ENCODE results near the gene CDNF. TPM values are rescaled to one million over a fixed set of nuclear protein-coding genes. Genes with fewer than 3 reads are reported as not detected.

The CDNF gene
- total RNA-seq: 2.7 and 3.5 TPM in 2 replicates

DNA sequence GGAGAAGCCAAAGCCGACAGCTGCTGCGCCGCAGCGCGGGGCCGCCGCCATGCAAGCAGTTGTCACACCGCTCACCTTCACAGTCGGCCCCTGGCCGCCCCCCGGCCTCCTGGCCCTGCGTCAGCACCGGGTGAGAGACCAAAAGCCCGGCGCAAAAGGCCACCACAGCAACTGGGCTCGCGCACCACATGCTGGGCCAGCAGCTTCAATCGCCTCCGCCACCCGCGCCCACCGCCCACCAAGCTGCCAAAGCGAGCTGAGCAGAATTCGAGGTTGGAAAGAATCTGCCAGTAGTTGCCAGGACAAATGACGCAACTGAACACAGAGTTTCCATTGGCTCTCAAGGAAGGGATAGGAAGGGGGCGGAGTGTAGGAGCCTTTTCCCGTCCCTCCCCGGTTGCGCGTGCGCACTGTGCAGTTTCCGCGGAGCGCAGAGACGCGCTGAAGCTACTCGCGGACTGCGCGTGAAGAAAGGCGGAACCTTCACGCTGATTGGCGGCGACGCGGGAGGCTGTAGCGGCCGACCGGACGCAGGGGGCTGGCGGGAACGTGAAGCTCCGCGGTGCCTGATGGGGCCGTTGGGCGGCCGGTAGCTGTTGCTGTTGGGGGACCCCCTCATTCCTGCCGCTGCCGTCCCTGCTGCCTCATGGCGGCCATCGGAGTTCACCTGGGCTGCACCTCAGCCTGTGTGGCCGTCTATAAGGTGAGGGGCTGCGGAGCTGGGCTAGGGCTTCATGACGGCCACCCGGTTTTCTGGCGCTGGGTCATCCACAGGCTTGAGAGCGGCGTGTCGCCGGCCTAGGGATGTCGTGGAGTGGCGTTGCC is at the start of gene CDNF, which contains the start of the genes HSPA14 and MSANTD7:
TSS of gene CDNF (minus strand) at position 281 of the 825 bp plus-strand sequence. CDS start at position 190, 91 bp downstream.
TSS of gene HSPA14 (plus strand) at position 550 of the 825 bp plus-strand sequence. CDS start at position 647, 97 bp downstream.
TSS of gene MSANTD7 (plus strand) at position 550 of the 825 bp plus-strand sequence. CDS start 3,979 bp downstream, outside the sequence.

DNA sequence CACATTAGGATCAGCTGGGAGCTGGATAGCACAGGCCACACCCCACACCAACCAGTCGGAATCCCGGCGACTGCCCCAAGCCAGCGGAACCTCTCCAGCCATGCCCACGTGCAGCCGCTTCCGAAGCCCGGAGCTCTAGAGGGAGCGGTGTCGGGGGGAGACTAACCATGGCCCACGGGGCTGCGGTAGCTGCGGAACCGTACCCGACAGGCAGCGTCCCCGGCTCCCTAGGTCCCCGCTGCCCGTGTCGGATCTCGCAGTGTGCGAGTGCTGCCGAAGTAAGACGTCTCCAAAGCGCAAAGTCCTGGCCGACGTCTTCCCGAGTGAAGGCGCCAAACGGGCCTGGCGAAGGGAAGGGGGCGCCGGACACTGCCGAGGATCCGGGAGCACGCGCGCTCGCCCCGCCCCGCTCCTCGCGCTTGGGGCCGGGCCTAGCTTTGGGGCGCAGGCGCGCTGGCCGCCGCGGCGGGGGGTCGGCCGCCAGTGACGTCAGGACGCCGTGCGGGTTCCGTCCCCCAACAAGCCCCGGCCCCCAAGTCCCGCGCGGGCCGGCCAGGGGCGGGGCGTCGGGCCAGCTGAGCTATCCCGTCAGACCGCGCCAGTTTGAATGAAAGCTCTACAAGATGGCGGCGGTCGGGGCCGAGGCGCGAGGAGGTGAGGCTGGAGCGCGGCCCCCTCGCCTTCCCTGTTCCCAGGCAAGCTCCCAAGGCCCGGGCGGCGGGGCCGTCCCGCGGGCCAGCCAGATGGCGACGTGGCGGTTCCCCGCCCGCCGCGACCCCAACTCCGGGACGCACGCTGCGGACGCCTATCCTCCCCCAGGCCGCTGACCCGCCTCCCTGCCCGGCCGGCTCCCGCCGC is 40.7 kb upstream of the CDNF start, which contains the start of gene SUV39H2:
TSS of gene SUV39H2 (plus strand) at position 601 of the 858 bp plus-strand sequence. CDS start at position 624, 23 bp downstream.

DNA sequence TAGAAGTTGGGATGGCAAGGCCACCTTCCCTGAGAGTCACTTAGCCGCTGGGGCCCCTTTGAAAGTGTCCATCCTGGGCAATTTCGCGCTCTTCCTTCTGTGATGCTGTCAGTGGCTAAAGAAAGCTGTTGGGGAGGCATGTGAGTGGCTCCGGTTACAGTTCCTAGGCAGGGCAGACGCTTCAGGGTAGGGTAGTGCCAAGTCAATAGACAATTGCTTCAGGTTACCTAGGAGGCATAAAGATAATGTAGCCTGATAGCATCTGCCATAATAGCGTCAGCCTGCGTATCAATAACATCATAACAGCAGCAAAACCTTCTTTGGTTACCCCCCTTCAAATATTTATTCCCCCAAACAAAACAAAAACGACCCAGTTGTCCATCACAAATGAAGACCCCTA is 63.0 kb downstream of the CDNF start, which contains the start of gene FAM107B:
TSS of gene FAM107B (minus strand) at position 101 of the 400 bp plus-strand sequence. CDS start 234 bp downstream, outside the sequence.

Other genes with a start within 250 kb of the CDNF start
- 30.1 and 48.4 TPM in 2 replicates for gene FAM107B, start 63.1 kb downstream of the CDNF start, total RNA-seq
- gene HSPA14, start 269 bp upstream of the CDNF start, total RNA-seq: 14.8 and 16.2 TPM in 2 replicates
- 15.9 and 17.4 TPM in 2 replicates for gene MSANTD7, start 269 bp upstream of the CDNF start, total RNA-seq
- gene SUV39H2, start 40.8 kb upstream of the CDNF start, total RNA-seq: 9.4 and 16.1 TPM in 2 replicates
- 18.7 and 21.4 TPM in 2 replicates for gene DCLRE1C, start 116.1 kb upstream of the CDNF start, total RNA-seq
- gene MEIG1, start 121.4 kb upstream of the CDNF start, total RNA-seq: 0.91 TPM in 1 of 2 replicates, not detected in the other
- not detected in 2 replicates for gene OLAH, start 205.9 kb upstream of the CDNF start, total RNA-seq